GM12878 (cell line): ENCODE results near the gene CCDC181. TPM values are rescaled to one million over a fixed set of nuclear protein-coding genes. Genes with fewer than 3 reads are reported as not detected.

Experiments
- BMI1 ChIP-seq: fragments of 450-650 bp; IDR thresholded peaks from 2 replicates; pipeline ENCODE4 v1.6.1; 2016; ENCODE audit warnings: mild to moderate bottlenecking, moderate library complexity, borderline replicate concordance
- CEBPB ChIP-seq, 2 experiments: fragments of 150-350 bp in 1 of 2; IDR thresholded peaks; 2 replicates each; pipeline ENCODE4 v1.6.1; 2012 to 2014; ENCODE audit warnings: low read depth in 2 of 2, low read length in 2 of 2, borderline replicate concordance in 1 of 2, inconsistent platforms in 1 of 2
- CREM ChIP-seq: IDR thresholded peaks from 2 replicates; pipeline ENCODE4 v1.6.1; 2014; ENCODE audit warnings: antibody characterized with exemption, low read depth
- FOXM1 ChIP-seq: IDR thresholded peaks from 2 replicates; pipeline ENCODE4 v1.6.1; 2012; ENCODE audit warnings: low read depth, mild to moderate bottlenecking, inconsistent platforms, low read length, moderate library complexity
- HDAC6 ChIP-seq: fragments of 200-600 bp; sonication (generic); IDR thresholded peaks from one replicate; pipeline ENCODE4 v1.8.0; 2017; ENCODE audit warnings: antibody characterized with exemption; ENCODE audit not compliant: unreplicated experiment
- HSF1 ChIP-seq: fragments of 150-350 bp; IDR thresholded peaks from 2 replicates; pipeline ENCODE4 v1.6.1; 2014; ENCODE audit warnings: mild to moderate bottlenecking, low read depth, low read length
- JUNB ChIP-seq: IDR thresholded peaks from 2 replicates; pipeline ENCODE4 v1.6.1; 2016; ENCODE audit warnings: antibody characterized with exemption, mild to moderate bottlenecking
- MEF2A ChIP-seq: IDR thresholded peaks from 2 replicates; pipeline ENCODE4 v1.6.1; 2011; ENCODE audit warnings: low read depth, mild to moderate bottlenecking, low read length, moderate library complexity; ENCODE audit not compliant: insufficient read depth
- MTA3 ChIP-seq: IDR thresholded peaks from 2 replicates; pipeline ENCODE4 v1.6.1; 2012; ENCODE audit warnings: low read length, inconsistent platforms, borderline replicate concordance
- MYC ChIP-seq: IDR thresholded peaks from 2 replicates; pipeline ENCODE4 v1.6.1; 2011; ENCODE audit warnings: mild to moderate bottlenecking, low read length, moderate library complexity, inconsistent platforms; ENCODE audit not compliant: insufficient read depth, insufficient replicate concordance, insufficient read length, severe bottlenecking
- RAD21 ChIP-seq: IDR thresholded peaks from 2 replicates; pipeline ENCODE4 v1.6.1; 2011; ENCODE audit warnings: mild to moderate bottlenecking, low read depth, low read length, moderate library complexity; ENCODE audit not compliant: insufficient read depth
- RUNX3 ChIP-seq: IDR thresholded peaks from 2 replicates; pipeline ENCODE4 v1.6.1; 2012; ENCODE audit warnings: low read length, inconsistent platforms
- SMAD5 ChIP-seq: IDR thresholded peaks from 2 replicates; pipeline ENCODE4 v1.6.1; 2016; ENCODE audit warnings: antibody characterized with exemption, low read depth
- USF2 ChIP-seq: IDR thresholded peaks from 2 replicates; pipeline ENCODE4 v1.6.1; 2011; ENCODE audit warnings: low read depth, low read length, improper control_type of control experiment, borderline replicate concordance
- YY1 ChIP-seq: IDR thresholded peaks from 2 replicates; pipeline ENCODE4 v1.6.1; 2011; ENCODE audit warnings: low read depth, mild to moderate bottlenecking, low read length
- ZNF592 ChIP-seq: fragments of 450-650 bp; IDR thresholded peaks from 2 replicates; pipeline ENCODE4 v1.6.1; 2017; ENCODE audit warnings: mild to moderate bottlenecking, moderate library complexity
- ZNF687 ChIP-seq: fragments of 450-650 bp; IDR thresholded peaks from 2 replicates; pipeline ENCODE4 v1.6.1; 2017; ENCODE audit warnings: mild to moderate bottlenecking, moderate library complexity
- ZZZ3 ChIP-seq: IDR thresholded peaks from 2 replicates; pipeline ENCODE4 v1.6.1; 2011; ENCODE audit warnings: low read depth; ENCODE audit not compliant: control insufficient read depth, insufficient read length
- polyA plus RNA-seq, 11 experiments: library from polyadenylated mRNA; depleted of rRNA in 4 of 11; unstranded in 6 of 11; stranded (reverse) in 5 of 11; fragments of >200 nt; fragmentation: Nextera tagmentation in 4 of 11; fragmentation: Illumina TruSeq in 1 of 11; extraction: Ambion mirVana in 4 of 11; extraction: Trizol in 1 of 11; gene quantifications; 1 replicate in 1 of 11; 2 replicates in 10 of 11; pipeline versions ENCODE4 v1.2.1 to v1.2.3, GENCODE V29; 2011 to 2016; ENCODE audit warnings: inconsistent platforms in 2 of 11, missing spikeins in 2 of 11, low read depth in 1 of 11
- total RNA-seq, 4 experiments: library from RNA; depleted of rRNA in 3 of 4; stranded (reverse); fragments of >200 nt in 3 of 4; fragmentation: Illumina TruSeq in 1 of 4; extraction: Trizol in 1 of 4; gene quantifications; 2 replicates each; pipeline versions ENCODE4 v1.2.1 to v1.2.3, GENCODE V29; 2013 to 2021

Gene CCDC181
- total and polyA plus RNA-seq, 10 of the 15 experiments (the other 5 are each of a cell fraction or from before 2014, with no cell fraction given), result not detected

GRCh38 chr1:169390303-169390702 is 37.0 kb downstream of the CCDC181 start (continued):
- TF ChIP-seq ZNF592 (no peak), MTA3 (peak; percentile 79; the same call in 1 of the 2 replicates), HSF1 (no peak), SMAD5 (no peak), ZZZ3 (no peak), CEBPB (IDR thresholded peaks at IDR 0.05; ENCODE audit: borderline replicate concordance in 1 of 2, low read depth in 2 of 2, low read length in 2 of 2) (peak in 1 of 2 experiments; percentile 73; a peak in 1 of 4 replicates), CREM (peak; percentile 61; the same call in 1 of the 2 replicates), HDAC6 (no peak), ZNF687 (no peak), RUNX3 (peak; percentile 85), MYC (no peak), JUNB (peak; percentile 99), BMI1 (0 out of 2 replicates have a peak, but pooled peaks have one; percentile 38), RAD21 (no peak), YY1 (no peak), FOXM1 (peak; percentile 87), MEF2A (peak; percentile 85), USF2 (no peak)
